Tibial nerve (tissue), 4 donors: ENCODE results near the gene SRBD1. TPM values are rescaled to one million over a fixed set of nuclear protein-coding genes. Genes with fewer than 3 reads are reported as not detected.

ENCODE experiments used
- DNase-seq, 2 donors: peaks; one replicate each; pipeline ENCODE4 v3.0.0-alpha.2; 2019; ENCODE audit warnings: low spot score in 2 of 2
- H3K27ac ChIP-seq, 4 donors: fragments of 200-600 bp; sonication (generic) in 3 of 4; one replicate each; pipeline ENCODE4 v1.5.1; 2017 to 2019; ENCODE audit warnings: mild to moderate bottlenecking in 1 of 4
- H3K27me3 ChIP-seq, 2 donors: fragments of 200-600 bp; sonication (generic) in 1 of 2; one replicate each; pipeline versions ENCODE4 v1.5.1 to v1.6.0; 2017 to 2019
- H3K36me3 ChIP-seq, 3 donors: fragments of 200-600 bp; sonication (generic); one replicate each; pipeline ENCODE4 v1.5.1; 2018 to 2019
- H3K4me1 ChIP-seq, 4 donors: fragments of 200-600 bp; sonication (generic) in 3 of 4; one replicate each; pipeline ENCODE4 v1.5.1; 2017 to 2019
- H3K4me3 ChIP-seq, 4 donors: fragments of 200-600 bp; sonication (generic) in 3 of 4; one replicate each; pipeline ENCODE4 v1.5.1; 2017 to 2019; ENCODE audit warnings: mild to moderate bottlenecking in 1 of 4, moderate library complexity in 1 of 4
- H3K9me3 ChIP-seq, 4 donors: fragments of 200-600 bp; sonication (generic) in 3 of 4; one replicate each; pipeline ENCODE4 v1.5.1; 2017 to 2019
- CTCF ChIP-seq, 5 experiments: fragments of 200-600 bp in 3 of 5; fragments of 450-650 bp in 2 of 5; sonication (generic) in 3 of 5; IDR thresholded peaks; one replicate each; pipeline ENCODE4 v1.5.1; 2016 to 2019; ENCODE audit warnings: antibody characterized with exemption in 5 of 5, mild to moderate bottlenecking in 3 of 5, moderate library complexity in 2 of 5
- EP300 ChIP-seq, 2 donors: sonication (generic); formaldehyde crosslinking; IDR thresholded peaks; one replicate each; pipeline ENCODE4 v1.6.1; 2017; ENCODE audit warnings: antibody characterized with exemption in 2 of 2, mild to moderate bottlenecking in 1 of 2
- POLR2A ChIP-seq, 2 donors: fragments of 450-650 bp; IDR thresholded peaks; one replicate each; pipeline ENCODE4 v1.6.1; 2017; ENCODE audit warnings: antibody characterized with exemption in 2 of 2, mild to moderate bottlenecking in 2 of 2, moderate library complexity in 2 of 2
- WGBS, 2 donors: methylation state at CpG; one replicate each; pipeline ENCODE4 v1.1.5; 2018; 5-methylcytosine and 5-hydroxymethylcytosine counted together
- total RNA-seq, 4 donors: library from RNA; depleted of rRNA; stranded (reverse); fragments of >200 nt; gene quantifications; one replicate each; pipeline ENCODE4 v1.1.0, GENCODE V29; 2016

The SRBD1 gene
- total RNA-seq, 4 donors from 2014 or later = 14.7 to 36.7 (median 20.8) TPM

GRCh38 chr2:45452866-45453265 lies 158.2 kb downstream of the SRBD1 start:
- no peak for TF ChIP-seq CTCF (IDR thresholded peaks at IDR 0.05)
- no peak for TF ChIP-seq POLR2A (IDR thresholded peaks at IDR 0.05)
- TF ChIP-seq EP300 (IDR thresholded peaks at IDR 0.05) = peak in 1 of 2 donors; percentile 24
- peak in 1 of 2 donors; percentile 28 for DNase-seq
- Histone ChIP-seq H3K27me3 (no peaks in the 10 kb centered on the region), H3K4me3 (no peak overlapping the region), H3K9me3 (no peaks in the 10 kb centered on the region), H3K4me1 (peaks cover 0 to 22% (median 0%) of the 10 kb centered on the region in 4 donors), H3K36me3 (no peaks in the 10 kb centered on the region), H3K27ac (no peak overlapping the region)
- WGBS, 2 donors = 16 to 31% methylated on average over 4 of the region's 4 CpGs

GRCh38 chr2:45450634-45451033 lies 160.4 kb downstream of the SRBD1 start:
- Histone ChIP-seq H3K36me3 (no peaks in the 10 kb centered on the region), H3K9me3 (no peaks in the 10 kb centered on the region), H3K4me3 (no peak overlapping the region), H3K4me1 (peaks cover 0 to 22% (median 0%) of the 10 kb centered on the region in 4 donors), H3K27ac (no peak overlapping the region), H3K27me3 (no peaks in the 10 kb centered on the region)
- TF ChIP-seq CTCF (IDR thresholded peaks at IDR 0.05) = no peak
- no peak for TF ChIP-seq EP300 (IDR thresholded peaks at IDR 0.05)
- no peak for TF ChIP-seq POLR2A (IDR thresholded peaks at IDR 0.05)
- 47 to 53% methylated on average over 2 of the region's 2 CpGs for WGBS, 2 donors
- DNase-seq = no peak

GRCh38 chr2:45448217-45448616 lies 162.8 kb downstream of the SRBD1 start:
- no peaks in the 10 kb centered on the region for H3K9me3 ChIP-seq
- H3K4me1 ChIP-seq = peaks cover 0 to 26% (median 0%) of the 10 kb centered on the region in 4 donors
- no peak for DNase-seq
- TF ChIP-seq EP300 (IDR thresholded peaks at IDR 0.05) = no peak
- TF ChIP-seq POLR2A (IDR thresholded peaks at IDR 0.05) = no peak
- no peak for TF ChIP-seq CTCF (IDR thresholded peaks at IDR 0.05)
- H3K27ac ChIP-seq = no peak overlapping the region
- no peaks in the 10 kb centered on the region for H3K27me3 ChIP-seq
- H3K36me3 ChIP-seq = no peaks in the 10 kb centered on the region
- H3K4me3 ChIP-seq = no peak overlapping the region
- WGBS, 2 donors = 92 to 95% methylated on average over 3 of the region's 3 CpGs

- no peak for TF ChIP-seq POLR2A (IDR thresholded peaks at IDR 0.05)
- no peak for TF ChIP-seq EP300 (IDR thresholded peaks at IDR 0.05)
- no peak for TF ChIP-seq CTCF (IDR thresholded peaks at IDR 0.05)
- H3K36me3 ChIP-seq = no peaks in the 10 kb centered on the region
- no peak overlapping the region for H3K4me3 ChIP-seq
- 80 to 97% methylated on average over 2 of the region's 2 CpGs for WGBS, 2 donors
- H3K27ac ChIP-seq = no peak overlapping the region
- no peaks in the 10 kb centered on the region for H3K9me3 ChIP-seq
- H3K4me1 ChIP-seq = peaks cover 0 to 11% (median 0%) of the 10 kb centered on the region in 4 donors
- no peak for DNase-seq
- H3K27me3 ChIP-seq = no peaks in the 10 kb centered on the region
These were observed 165.1 kb downstream of the SRBD1 start for GRCh38 chr2:45446016-45446415.

DNA sequence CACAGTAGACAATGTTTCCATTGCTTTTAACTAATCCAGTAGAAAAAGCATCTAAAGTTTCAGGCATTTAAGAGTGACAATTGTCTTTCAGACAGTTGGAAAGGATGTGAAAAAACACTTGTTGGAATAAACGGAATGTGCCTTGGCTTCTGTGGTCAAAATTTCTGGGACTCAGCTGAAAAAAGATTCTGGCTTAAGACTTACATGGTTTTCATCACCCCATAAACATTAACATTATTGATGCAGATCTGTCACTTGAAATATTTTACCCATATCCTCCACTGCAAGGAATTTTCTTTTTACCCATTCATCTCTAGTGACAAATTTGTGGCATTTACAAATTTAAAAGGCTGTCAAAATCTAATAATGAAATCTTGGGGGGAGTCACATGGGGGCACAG lies 166.0 kb downstream of the SRBD1 start:
- no peak for DNase-seq
- TF ChIP-seq POLR2A (IDR thresholded peaks at IDR 0.05) (no peak), CTCF (IDR thresholded peaks at IDR 0.05) (no peak), EP300 (IDR thresholded peaks at IDR 0.05) (no peak)
- WGBS, 2 donors = 35 to 36% methylated on average over 1 of the region's 1 CpG
- Histone ChIP-seq H3K27me3 (no peaks in the 10 kb centered on the region), H3K36me3 (no peaks in the 10 kb centered on the region), H3K4me1 (peaks cover 0 to 3% (median 0%) of the 10 kb centered on the region in 4 donors), H3K9me3 (no peaks in the 10 kb centered on the region), H3K27ac (no peak overlapping the region), H3K4me3 (no peak overlapping the region)
